Liver (tissue), 9 donors: Measurements from ENCODE around the gene ACTR6. TPM values are rescaled to one million over a fixed set of nuclear protein-coding genes. Genes with fewer than 3 reads are reported as not detected.

Experiments
- DNase-seq: peaks from one replicate; pipeline ENCODE4 v3.0.0-alpha.2; 2017; ENCODE audit warnings: low spot score
- H3K27ac ChIP-seq, 2 donors: one replicate each; pipeline ENCODE4 v1.7.0; 2013; ENCODE audit warnings: inconsistent platforms in 2 of 2, low read length in 2 of 2, control low read depth in 1 of 2, low read depth in 1 of 2, mild to moderate bottlenecking in 1 of 2
- H3K27me3 ChIP-seq, 4 donors: one replicate each; pipeline versions ENCODE4 v1.6.1 to v1.7.0; 2013; ENCODE audit warnings: low read length in 3 of 4, inconsistent platforms in 1 of 4, mild to moderate bottlenecking in 1 of 4, moderate library complexity in 1 of 4; ENCODE audit not compliant: control insufficient read depth in 4 of 4, insufficient read depth in 4 of 4
- H3K36me3 ChIP-seq, 4 donors: one replicate each; pipeline versions ENCODE4 v1.6.1 to v1.7.0; 2013; ENCODE audit warnings: low read length in 3 of 4, mild to moderate bottlenecking in 3 of 4, low read depth in 1 of 4, moderate library complexity in 1 of 4; ENCODE audit not compliant: control insufficient read depth in 4 of 4, insufficient read depth in 3 of 4
- H3K4me1 ChIP-seq, 4 donors: one replicate each; pipeline versions ENCODE4 v1.6.1 to v1.7.0; 2013; ENCODE audit warnings: low read length in 3 of 4, mild to moderate bottlenecking in 3 of 4, moderate library complexity in 1 of 4; ENCODE audit not compliant: control insufficient read depth in 4 of 4, insufficient read depth in 4 of 4
- H3K4me3 ChIP-seq, 3 donors: one replicate each; pipeline versions ENCODE4 v1.6.1 to v1.7.0; 2013; ENCODE audit warnings: low read length in 3 of 3, control low read depth in 1 of 3, low read depth in 1 of 3, mild to moderate bottlenecking in 1 of 3
- H3K9ac ChIP-seq, 2 donors: one replicate each; pipeline ENCODE4 v1.7.0; 2013; ENCODE audit warnings: low read length in 2 of 2, mild to moderate bottlenecking in 2 of 2, moderate library complexity in 2 of 2, control low read depth in 1 of 2, low read depth in 1 of 2
- H3K9me3 ChIP-seq, 4 donors: one replicate each; pipeline versions ENCODE4 v1.6.1 to v1.7.0; 2013; ENCODE audit warnings: low read length in 3 of 4; ENCODE audit not compliant: control insufficient read depth in 4 of 4
- CTCF ChIP-seq: fragments of 150-350 bp; IDR thresholded peaks from 2 replicates; pipeline ENCODE4 v1.5.1; 2017; ENCODE audit warnings: improper control_type of control experiment, low read depth, low read length; ENCODE audit not compliant: missing input control
- EGR1 ChIP-seq, 2 donors: IDR thresholded peaks; 2 replicates each; pipeline ENCODE4 v1.6.1; 2016 to 2018; ENCODE audit warnings: antibody characterized with exemption in 2 of 2, low read depth in 2 of 2
- FOXA1 ChIP-seq: IDR thresholded peaks from 2 replicates; pipeline ENCODE4 v1.6.1; 2016; ENCODE audit warnings: antibody characterized with exemption
- GABPA ChIP-seq, 2 donors: IDR thresholded peaks in 1 of 2; conservative IDR thresholded peaks in 1 of 2; 2 replicates each; pipeline ENCODE4 v1.6.1; 2016; ENCODE audit warnings: antibody characterized with exemption in 2 of 2, mild to moderate bottlenecking in 1 of 2, moderate library complexity in 1 of 2
- HNF4G ChIP-seq: IDR thresholded peaks from 2 replicates; pipeline ENCODE4 v1.6.1; 2016; ENCODE audit warnings: antibody characterized with exemption
- RAD21 ChIP-seq, 2 donors: IDR thresholded peaks; 2 replicates each; pipeline ENCODE4 v1.6.1; 2016; ENCODE audit warnings: antibody characterized with exemption in 2 of 2, mild to moderate bottlenecking in 2 of 2
- REST ChIP-seq: IDR thresholded peaks from 2 replicates; pipeline ENCODE4 v1.6.1; 2016; ENCODE audit warnings: antibody characterized with exemption, mild to moderate bottlenecking
- RXRA ChIP-seq, 2 donors: IDR thresholded peaks; 2 replicates each; pipeline ENCODE4 v1.6.1; 2017 to 2018; ENCODE audit warnings: antibody characterized with exemption in 2 of 2, mild to moderate bottlenecking in 1 of 2
- YY1 ChIP-seq: IDR thresholded peaks from 2 replicates; pipeline ENCODE4 v1.6.1; 2016; ENCODE audit warnings: antibody characterized with exemption, mild to moderate bottlenecking
- ZBTB33 ChIP-seq: IDR thresholded peaks from 2 replicates; pipeline ENCODE4 v1.6.1; 2016; ENCODE audit warnings: antibody characterized with exemption
- WGBS: extraction: QIAGEN DNeasy Blood & Tissue Kit; methylation state at CpG from one replicate; pipeline ENCODE4 v1.1.7; 2013; 5-methylcytosine and 5-hydroxymethylcytosine counted together
- polyA plus RNA-seq, 2 donors: library from polyadenylated mRNA; stranded (reverse) in 1 of 2; unstranded in 1 of 2; fragments of 200-250 nt in 1 of 2; fragments of >200 nt in 1 of 2; fragmentation: Nextera tagmentation in 1 of 2; extraction: Ambion mirVana in 1 of 2; gene quantifications; one replicate each; pipeline versions ENCODE4 v1.2.1 to v1.2.3, GENCODE V29; 2013 to 2015
- total RNA-seq, 2 donors: library from RNA; depleted of rRNA; stranded (reverse); fragments of >200 nt; gene quantifications; one replicate each; pipeline ENCODE4 v1.2.3, GENCODE V29; 2014
- TF ChIP-seq, protein P1 (sequence below): IDR thresholded peaks from 2 replicates; pipeline ENCODE4 v1.6.1; 2016; ENCODE audit warnings: antibody characterized with exemption
- TF ChIP-seq, protein P2 (sequence below): IDR thresholded peaks from 2 replicates; pipeline ENCODE4 v1.6.1; 2016; ENCODE audit warnings: antibody characterized with exemption
- donor health status: healthy.
- donor health status: healthy.
- donor health status: healthy.
- donor health status: healthy.
- donor health status: healthy.

Gene ACTR6
- total and polyA plus RNA-seq, 4 donors, result 6.9 to 9.7 (median 8.7) TPM

- 97% methylated on average over 10 of the region's 10 CpGs for WGBS
- Histone ChIP-seq H3K27me3 (no peaks in the 10 kb centered on the region), H3K9me3 (no peaks in the 10 kb centered on the region), H3K27ac (no peak overlapping the region), H3K36me3 (peaks cover 0 to 4% (median 2%) of the 10 kb centered on the region in 4 donors), H3K4me3 (no peak overlapping the region), H3K4me1 (no peaks in the 10 kb centered on the region), H3K9ac (no peak overlapping the region)
- TF ChIP-seq FOXA1 (no peak), CTCF (no peak), REST (no peak), GABPA (IDR thresholded peaks at IDR 0.05 in 1 of 2, conservative IDR thresholded peaks at IDR 0.05 in 1 of 2) (no peak), RXRA (IDR thresholded peaks at IDR 0.05) (no peak), ZBTB33 (no peak)
- TF ChIP-seq, protein P1, sequence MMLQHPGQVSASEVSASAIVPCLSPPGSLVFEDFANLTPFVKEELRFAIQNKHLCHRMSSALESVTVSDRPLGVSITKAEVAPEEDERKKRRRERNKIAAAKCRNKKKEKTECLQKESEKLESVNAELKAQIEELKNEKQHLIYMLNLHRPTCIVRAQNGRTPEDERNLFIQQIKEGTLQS, result no peak
- TF ChIP-seq, protein P2, sequence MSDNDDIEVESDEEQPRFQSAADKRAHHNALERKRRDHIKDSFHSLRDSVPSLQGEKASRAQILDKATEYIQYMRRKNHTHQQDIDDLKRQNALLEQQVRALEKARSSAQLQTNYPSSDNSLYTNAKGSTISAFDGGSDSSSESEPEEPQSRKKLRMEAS, result no peak
- no peak for DNase-seq
Measured at GRCh38 chr12:100153131-100153530, 47.5 kb upstream of the ACTR6 start.

- Histone ChIP-seq H3K27me3 (no peaks in the 10 kb centered on the region), H3K4me3 (no peak overlapping the region), H3K9ac (no peak overlapping the region), H3K36me3 (peaks cover 0 to 4% (median 2%) of the 10 kb centered on the region in 4 donors), H3K9me3 (no peaks in the 10 kb centered on the region), H3K4me1 (peaks cover 0 to 3% (median 0%) of the 10 kb centered on the region in 4 donors), H3K27ac (no peak overlapping the region)
- TF ChIP-seq HNF4G, result no peak
- no peak for TF ChIP-seq REST
- peak; percentile 67 to 82 for TF ChIP-seq RAD21 (IDR thresholded peaks at IDR 0.05)
- TF ChIP-seq EGR1 (IDR thresholded peaks at IDR 0.05; ENCODE audit: low read depth in 2 of 2), result no peak
- no peak for TF ChIP-seq YY1
- peak; percentile 69 for TF ChIP-seq CTCF
- 76% methylated on average over 15 of the region's 15 CpGs for WGBS
- peak; percentile 78 for DNase-seq
Measured at GRCh38 chr12:100154474-100155247, 46.0 kb upstream of the ACTR6 start.
